Neural cell (in vitro differentiated cells): ENCODE results near the gene HERC3. TPM values are rescaled to one million over a fixed set of nuclear protein-coding genes. Genes with fewer than 3 reads are reported as not detected.

Source experiments
- H2AFZ ChIP-seq: fragments of 200-600, 300-800 bp; sonication (generic), shearing (Covaris generic); 2 replicates; pipeline ENCODE4 v1.6.0; 2014; ENCODE audit warnings: low read depth, mild to moderate bottlenecking, antibody characterized with exemption, low read length, moderate library complexity
- H3F3A ChIP-seq: fragments of 200-600 bp; shearing (Covaris generic); 2 replicates; pipeline ENCODE4 v1.6.1; 2016; ENCODE audit warnings: mild to moderate bottlenecking, moderate library complexity, mixed read lengths, antibody characterized with exemption, low read length; ENCODE audit not compliant: insufficient read depth, poor library complexity, severe bottlenecking
- H3K27ac ChIP-seq: fragments of 200-600, 300-800 bp; sonication (generic), shearing (Covaris generic); 2 replicates; pipeline ENCODE4 v1.5.1; 2014; ENCODE audit warnings: mild to moderate bottlenecking, low read length, moderate library complexity
- H3K27me3 ChIP-seq: fragments of 300-800, 200-600 bp; sonication (generic), shearing (Covaris generic); 2 replicates; pipeline ENCODE4 v1.6.0; 2014; ENCODE audit warnings: mild to moderate bottlenecking, low read depth, low read length, moderate library complexity; ENCODE audit not compliant: insufficient read depth
- H3K36me3 ChIP-seq: fragments of 300-800, 200-600 bp; sonication (generic), shearing (Covaris generic); 2 replicates; pipeline ENCODE4 v1.5.1; 2014; ENCODE audit warnings: mild to moderate bottlenecking, antibody characterized with exemption, low read length, moderate library complexity; ENCODE audit not compliant: insufficient read depth
- H3K4me2 ChIP-seq: fragments of 300-800, 200-600 bp; sonication (generic), shearing (Covaris generic); 2 replicates; pipeline ENCODE4 v1.6.0; 2014; ENCODE audit warnings: mild to moderate bottlenecking, low read length
- H3K4me3 ChIP-seq: fragments of 300-800, 200-600 bp; sonication (generic), shearing (Covaris generic); 2 replicates; pipeline ENCODE4 v1.5.1; 2014; ENCODE audit warnings: mild to moderate bottlenecking, low read length, moderate library complexity
- H3K79me2 ChIP-seq: fragments of 200-600 bp; shearing (Covaris generic); replicated peaks from 2 replicates; pipeline ENCODE4 v1.6.0; 2014; ENCODE audit warnings: mild to moderate bottlenecking, low read length, moderate library complexity; ENCODE audit not compliant: insufficient read depth
- H3K9ac ChIP-seq: fragments of 300-800, 200-600 bp; sonication (generic), shearing (Covaris generic); 2 replicates; pipeline ENCODE4 v1.6.1; 2016; ENCODE audit warnings: mild to moderate bottlenecking, low read length, mixed read lengths
- H3K9me2 ChIP-seq: fragments of 200-600 bp; shearing (Covaris generic); 2 replicates; pipeline ENCODE4 v1.6.1; 2016; ENCODE audit warnings: mild to moderate bottlenecking, low read length, mixed read lengths; ENCODE audit not compliant: insufficient read depth
- H3K9me3 ChIP-seq: fragments of 200-600, 300-800 bp; sonication (generic), shearing (Covaris generic); 2 replicates; pipeline ENCODE4 v1.6.1; 2016; ENCODE audit warnings: mild to moderate bottlenecking, mixed run types, low read length, moderate library complexity, mixed read lengths
- H4K20me1 ChIP-seq: fragments of 200-600 bp; shearing (Covaris generic); 2 replicates; pipeline ENCODE4 v1.6.1; 2016; ENCODE audit warnings: mild to moderate bottlenecking, mixed run types; ENCODE audit not compliant: insufficient read depth
- EP300 ChIP-seq: fragments of 450-650 bp; conservative IDR thresholded peaks from 2 replicates; pipeline ENCODE4 v1.6.1; 2014; ENCODE audit warnings: antibody characterized with exemption, mild to moderate bottlenecking, moderate library complexity; ENCODE audit not compliant: poor library complexity, severe bottlenecking
- EZH2 ChIP-seq: fragments of 200-600, 300-800 bp; shearing (Covaris generic), sonication (generic); IDR thresholded peaks from 2 replicates; pipeline ENCODE4 v1.6.1; 2014; ENCODE audit warnings: antibody characterized with exemption, low read length, borderline replicate concordance, mild to moderate bottlenecking; ENCODE audit not compliant: insufficient read depth, poor library complexity, severe bottlenecking
- MXI1 ChIP-seq: fragments of 450-650 bp; conservative IDR thresholded peaks from 2 replicates; pipeline ENCODE4 v1.6.1; 2014; ENCODE audit warnings: antibody characterized with exemption, mild to moderate bottlenecking; ENCODE audit not compliant: poor library complexity, severe bottlenecking
- POLR2AphosphoS5 ChIP-seq: IDR thresholded peaks from 2 replicates; pipeline ENCODE4 v1.6.1; 2012
- RAD21 ChIP-seq: fragments of 450-650 bp; conservative IDR thresholded peaks from 2 replicates; pipeline ENCODE4 v1.6.1; 2014; ENCODE audit warnings: antibody characterized with exemption, mild to moderate bottlenecking, moderate library complexity
- SMC3 ChIP-seq: fragments of 450-650 bp; conservative IDR thresholded peaks from 2 replicates; pipeline ENCODE4 v1.6.1; 2014; ENCODE audit warnings: antibody characterized with exemption, mild to moderate bottlenecking, moderate library complexity; ENCODE audit not compliant: poor library complexity
- TAF1 ChIP-seq: IDR thresholded peaks from 2 replicates; pipeline ENCODE4 v1.6.1; 2012; ENCODE audit warnings: low read depth
- polyA plus RNA-seq: library from polyadenylated mRNA; depleted of rRNA; stranded (reverse); fragments of >200 nt; gene quantifications from 2 replicates; pipeline ENCODE4 v1.2.3, GENCODE V29; 2014
- TF ChIP-seq, protein P1 (sequence below): IDR thresholded peaks from 2 replicates; pipeline ENCODE4 v1.6.1; 2012; ENCODE audit warnings: borderline replicate concordance
- TF ChIP-seq, protein P2 (sequence below): fragments of 450-650 bp; IDR thresholded peaks from 2 replicates; pipeline ENCODE4 v1.5.1; 2014; ENCODE audit warnings: antibody characterized with exemption, mild to moderate bottlenecking, moderate library complexity; ENCODE audit not compliant: poor library complexity, severe bottlenecking

The HERC3 gene
- polyA plus RNA-seq, 1 donor from 2014 or later, result 49.2 TPM

DNA sequence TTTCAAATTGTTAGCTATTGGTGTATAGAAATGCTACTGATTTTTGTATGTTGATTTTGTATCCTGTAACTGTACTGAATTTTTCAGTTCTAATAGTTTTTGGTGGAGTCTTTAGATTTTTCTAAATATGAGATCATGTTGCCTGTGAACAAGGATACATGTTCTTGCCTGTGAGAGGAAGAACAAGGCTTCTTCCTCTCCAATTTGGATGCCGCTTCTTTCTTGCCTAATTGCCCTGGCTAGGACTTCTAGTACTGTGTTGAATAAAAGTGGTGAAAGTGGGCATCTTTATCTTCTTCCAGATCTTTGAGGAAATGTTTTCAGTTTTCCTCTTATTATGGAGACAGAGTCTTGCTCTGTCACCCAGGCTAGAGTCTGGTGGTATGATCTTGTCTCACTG, 121.5 kb downstream of the HERC3 start:
- H3K79me2 ChIP-seq, result no peaks in the 10 kb centered on the region
- H3K27me3 ChIP-seq, result no peaks in the 10 kb centered on the region
- H3K36me3 ChIP-seq, result peaks cover 39% of the 10 kb centered on the region
- H3K9me3 ChIP-seq, result no peaks in the 10 kb centered on the region
- no peaks in the 10 kb centered on the region for H3F3A ChIP-seq
- H4K20me1 ChIP-seq, result no peaks in the 10 kb centered on the region
- no peak overlapping the region for H2AFZ ChIP-seq
- no peak overlapping the region for H3K4me2 ChIP-seq
- no peak overlapping the region for H3K27ac ChIP-seq
- no peak overlapping the region for H3K4me3 ChIP-seq
- no peaks in the 10 kb centered on the region for H3K9me2 ChIP-seq
- no peak overlapping the region for H3K9ac ChIP-seq
- no peak for TF ChIP-seq TAF1
- TF ChIP-seq, protein P1, sequence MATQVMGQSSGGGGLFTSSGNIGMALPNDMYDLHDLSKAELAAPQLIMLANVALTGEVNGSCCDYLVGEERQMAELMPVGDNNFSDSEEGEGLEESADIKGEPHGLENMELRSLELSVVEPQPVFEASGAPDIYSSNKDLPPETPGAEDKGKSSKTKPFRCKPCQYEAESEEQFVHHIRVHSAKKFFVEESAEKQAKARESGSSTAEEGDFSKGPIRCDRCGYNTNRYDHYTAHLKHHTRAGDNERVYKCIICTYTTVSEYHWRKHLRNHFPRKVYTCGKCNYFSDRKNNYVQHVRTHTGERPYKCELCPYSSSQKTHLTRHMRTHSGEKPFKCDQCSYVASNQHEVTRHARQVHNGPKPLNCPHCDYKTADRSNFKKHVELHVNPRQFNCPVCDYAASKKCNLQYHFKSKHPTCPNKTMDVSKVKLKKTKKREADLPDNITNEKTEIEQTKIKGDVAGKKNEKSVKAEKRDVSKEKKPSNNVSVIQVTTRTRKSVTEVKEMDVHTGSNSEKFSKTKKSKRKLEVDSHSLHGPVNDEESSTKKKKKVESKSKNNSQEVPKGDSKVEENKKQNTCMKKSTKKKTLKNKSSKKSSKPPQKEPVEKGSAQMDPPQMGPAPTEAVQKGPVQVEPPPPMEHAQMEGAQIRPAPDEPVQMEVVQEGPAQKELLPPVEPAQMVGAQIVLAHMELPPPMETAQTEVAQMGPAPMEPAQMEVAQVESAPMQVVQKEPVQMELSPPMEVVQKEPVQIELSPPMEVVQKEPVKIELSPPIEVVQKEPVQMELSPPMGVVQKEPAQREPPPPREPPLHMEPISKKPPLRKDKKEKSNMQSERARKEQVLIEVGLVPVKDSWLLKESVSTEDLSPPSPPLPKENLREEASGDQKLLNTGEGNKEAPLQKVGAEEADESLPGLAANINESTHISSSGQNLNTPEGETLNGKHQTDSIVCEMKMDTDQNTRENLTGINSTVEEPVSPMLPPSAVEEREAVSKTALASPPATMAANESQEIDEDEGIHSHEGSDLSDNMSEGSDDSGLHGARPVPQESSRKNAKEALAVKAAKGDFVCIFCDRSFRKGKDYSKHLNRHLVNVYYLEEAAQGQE, result no peak
- TF ChIP-seq RAD21, result no peak

DNA sequence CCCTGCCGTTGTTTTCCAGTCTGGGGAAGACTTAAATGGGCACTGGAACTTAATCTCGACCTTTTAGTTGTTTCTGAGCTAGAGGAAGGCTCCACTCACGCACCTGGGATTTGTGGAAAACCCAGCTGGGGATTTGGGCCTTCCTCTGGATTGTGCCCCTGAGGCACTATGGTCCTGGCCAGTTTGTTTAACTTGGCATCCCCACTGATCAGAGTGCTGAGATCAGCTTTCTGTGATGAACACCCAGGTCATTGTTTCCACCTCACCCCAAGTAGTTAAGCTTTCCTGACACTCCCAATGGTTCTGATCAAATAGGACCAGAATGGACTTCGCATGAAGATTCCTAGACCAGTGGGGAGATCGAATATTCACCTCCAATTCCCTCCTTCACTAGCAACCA, 125.8 kb downstream of the HERC3 start:
- Histone ChIP-seq H3K27me3 (no peaks in the 10 kb centered on the region), H3K27ac (no peak overlapping the region), H3K9me3 (no peaks in the 10 kb centered on the region), H2AFZ (no peak overlapping the region), H3K4me2 (no peak overlapping the region), H3F3A (no peaks in the 10 kb centered on the region), H3K4me3 (no peak overlapping the region), H3K79me2 (no peaks in the 10 kb centered on the region), H3K9me2 (no peaks in the 10 kb centered on the region), H3K36me3 (peaks cover 22% of the 10 kb centered on the region), H3K9ac (no peak overlapping the region), H4K20me1 (no peaks in the 10 kb centered on the region)
- no peak for TF ChIP-seq SMC3
- TF ChIP-seq, protein P2, sequence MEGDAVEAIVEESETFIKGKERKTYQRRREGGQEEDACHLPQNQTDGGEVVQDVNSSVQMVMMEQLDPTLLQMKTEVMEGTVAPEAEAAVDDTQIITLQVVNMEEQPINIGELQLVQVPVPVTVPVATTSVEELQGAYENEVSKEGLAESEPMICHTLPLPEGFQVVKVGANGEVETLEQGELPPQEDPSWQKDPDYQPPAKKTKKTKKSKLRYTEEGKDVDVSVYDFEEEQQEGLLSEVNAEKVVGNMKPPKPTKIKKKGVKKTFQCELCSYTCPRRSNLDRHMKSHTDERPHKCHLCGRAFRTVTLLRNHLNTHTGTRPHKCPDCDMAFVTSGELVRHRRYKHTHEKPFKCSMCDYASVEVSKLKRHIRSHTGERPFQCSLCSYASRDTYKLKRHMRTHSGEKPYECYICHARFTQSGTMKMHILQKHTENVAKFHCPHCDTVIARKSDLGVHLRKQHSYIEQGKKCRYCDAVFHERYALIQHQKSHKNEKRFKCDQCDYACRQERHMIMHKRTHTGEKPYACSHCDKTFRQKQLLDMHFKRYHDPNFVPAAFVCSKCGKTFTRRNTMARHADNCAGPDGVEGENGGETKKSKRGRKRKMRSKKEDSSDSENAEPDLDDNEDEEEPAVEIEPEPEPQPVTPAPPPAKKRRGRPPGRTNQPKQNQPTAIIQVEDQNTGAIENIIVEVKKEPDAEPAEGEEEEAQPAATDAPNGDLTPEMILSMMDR, result no peak
- TF ChIP-seq MXI1, result no peak
- no peak for TF ChIP-seq TAF1
- TF ChIP-seq POLR2AphosphoS5, result no peak
- TF ChIP-seq, protein P1, result no peak
- TF ChIP-seq RAD21, result no peak
- no peak for TF ChIP-seq EZH2
- TF ChIP-seq EP300, result no peak
